ENCODE results near the gene CD82.
A peak's percentile ranks its signal among the peaks of the same experiment; 100 is the strongest.

CD82 gene, protein sequence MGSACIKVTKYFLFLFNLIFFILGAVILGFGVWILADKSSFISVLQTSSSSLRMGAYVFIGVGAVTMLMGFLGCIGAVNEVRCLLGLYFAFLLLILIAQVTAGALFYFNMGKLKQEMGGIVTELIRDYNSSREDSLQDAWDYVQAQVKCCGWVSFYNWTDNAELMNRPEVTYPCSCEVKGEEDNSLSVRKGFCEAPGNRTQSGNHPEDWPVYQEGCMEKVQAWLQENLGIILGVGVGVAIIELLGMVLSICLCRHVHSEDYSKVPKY
- total RNA-seq, result 44.4 to 60.1 reads per million in 2 donors

- DNase-seq, result peak; percentile 97
Observed at GRCh38 chr11:44565211-44565952, at the start of gene CD82. Gene CD82 (plus strand): TSS chr11:44565663. CDS start chr11:44594663, 29,000 bp downstream.

- no peak for DNase-seq
Observed at GRCh38 chr11:44516688-44517507, 48.6 kb upstream of the CD82 start.

DNA sequence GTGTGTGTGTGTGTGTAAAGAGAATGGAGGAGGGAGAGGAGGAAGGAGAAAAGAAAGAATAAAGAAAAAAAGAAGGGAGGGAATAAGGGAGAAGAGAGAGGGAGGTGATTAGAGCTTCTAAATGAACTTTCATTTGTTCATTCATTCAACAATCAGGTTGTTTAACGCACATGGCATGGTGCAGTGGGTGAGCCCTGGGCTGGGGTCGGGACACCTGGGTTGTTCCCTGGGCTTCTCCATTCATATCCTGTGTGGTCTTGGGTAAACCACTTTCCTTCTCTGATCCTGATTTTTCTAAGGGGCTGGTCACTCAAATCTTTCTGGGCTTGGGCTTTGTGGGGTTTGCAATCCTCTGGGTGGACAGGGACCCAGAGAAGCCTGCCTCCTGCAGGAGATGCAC is 47.9 kb upstream of the CD82 start:
- DNase-seq, result no peak

GRCh38 chr11:44518968-44519550 is 46.4 kb upstream of the CD82 start:
- no peak for DNase-seq

- DNase-seq, result no peak
Observed at GRCh38 chr11:44519989-44520737, 45.3 kb upstream of the CD82 start.

DNA sequence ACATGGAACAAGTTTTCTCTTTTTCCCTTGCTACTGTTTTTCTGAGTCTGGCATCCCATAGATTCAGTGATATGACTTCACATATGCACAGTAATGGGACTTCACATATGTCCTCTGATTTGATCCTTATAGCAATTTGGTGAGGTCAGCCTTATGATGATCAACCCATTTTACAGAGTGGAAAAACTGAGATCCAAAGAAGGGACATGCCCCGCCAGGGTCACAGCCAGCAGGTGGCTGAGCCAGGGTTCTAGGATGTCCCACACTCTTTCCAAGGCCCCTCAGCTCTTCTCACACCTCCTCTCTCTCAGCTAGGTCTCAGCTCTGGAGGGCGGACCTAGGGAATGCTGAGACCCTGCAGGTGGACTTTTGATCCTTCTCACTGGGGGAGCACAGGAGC is 44.3 kb upstream of the CD82 start:
- DNase-seq, result no peak

- DNase-seq, result no peak
Observed at GRCh38 chr11:44522294-44522693, 43.2 kb upstream of the CD82 start.

DNA sequence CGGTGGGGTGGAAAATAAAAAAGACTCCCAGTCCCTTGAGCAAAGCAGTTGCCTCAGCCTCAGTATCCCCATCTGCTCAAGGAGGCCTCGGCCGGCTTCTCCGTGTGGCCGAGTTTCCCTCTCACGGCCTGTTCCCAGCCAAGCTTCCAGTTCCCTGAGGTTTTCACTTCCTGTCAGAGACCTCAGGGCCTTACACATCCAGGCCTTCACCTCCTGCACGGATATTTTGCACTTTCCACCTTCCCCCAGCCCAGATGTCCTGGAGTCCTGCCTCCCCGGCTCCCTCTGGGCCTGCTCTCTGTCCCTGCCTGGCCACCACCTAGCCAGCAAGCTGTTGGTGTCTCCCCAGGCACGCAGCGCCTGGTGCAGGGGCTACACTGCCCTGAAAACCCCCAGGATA is 41.1 kb upstream of the CD82 start:
- no peak for DNase-seq

DNA sequence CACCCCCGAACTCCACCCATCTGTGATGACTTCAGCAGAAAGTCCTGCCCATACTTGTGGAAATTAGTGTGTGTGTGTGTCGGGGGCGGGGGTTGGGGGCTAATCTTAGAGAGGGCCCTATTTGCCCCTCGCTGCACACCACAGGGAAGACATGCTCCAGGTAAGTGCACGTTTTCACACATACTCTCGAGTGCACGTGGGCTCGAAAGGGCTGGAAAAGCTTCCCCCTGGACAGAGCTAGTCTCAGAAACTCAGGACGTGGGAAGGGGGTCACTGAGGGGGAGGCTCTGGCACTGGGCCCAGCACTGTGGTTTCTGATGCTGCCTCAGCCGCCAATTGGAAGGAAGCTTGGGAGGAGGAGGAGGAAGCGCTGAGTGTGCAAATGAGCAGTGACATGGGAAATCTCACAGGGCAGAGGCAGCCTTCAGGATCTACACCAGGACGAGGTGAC is 40.7 kb upstream of the CD82 start:
- no peak for DNase-seq

DNA sequence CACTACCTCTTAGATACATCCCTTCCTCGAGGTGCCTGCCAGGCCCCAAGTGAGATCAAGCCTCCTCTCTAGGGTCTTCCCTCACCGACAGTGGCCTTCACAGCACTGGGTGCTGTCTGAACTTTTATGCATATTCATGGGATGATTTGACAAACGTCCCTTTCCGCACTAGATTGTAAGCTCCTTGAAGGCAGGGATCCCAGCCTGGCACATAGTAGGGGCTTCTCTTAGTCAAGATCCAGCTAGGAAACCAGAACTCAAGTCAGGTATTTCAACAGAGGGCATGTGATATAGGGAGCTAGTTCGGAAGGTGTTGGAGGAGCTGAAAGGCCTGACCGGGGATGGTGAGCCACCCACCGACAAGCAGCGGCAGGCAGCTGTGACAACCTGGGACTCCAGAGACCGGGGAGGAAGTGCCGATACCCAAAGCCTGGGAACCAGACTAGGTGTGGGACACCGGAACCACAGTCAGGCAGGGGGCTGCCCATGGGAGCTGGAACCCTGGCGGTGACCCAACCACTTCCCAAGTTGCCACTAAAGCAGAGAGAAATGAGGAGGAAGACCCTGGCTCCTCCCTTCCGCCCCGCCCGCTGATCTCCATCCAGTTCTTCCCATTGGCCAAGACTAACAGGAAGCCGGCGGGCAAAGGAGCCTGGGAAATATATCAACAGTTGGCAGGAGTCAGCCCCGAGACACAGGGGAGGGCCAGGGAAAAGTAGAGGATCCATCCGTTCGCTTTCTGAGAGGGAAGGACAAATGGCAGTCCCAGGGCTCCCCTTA is 39.8 kb upstream of the CD82 start:
- DNase-seq, result no peak

DNA sequence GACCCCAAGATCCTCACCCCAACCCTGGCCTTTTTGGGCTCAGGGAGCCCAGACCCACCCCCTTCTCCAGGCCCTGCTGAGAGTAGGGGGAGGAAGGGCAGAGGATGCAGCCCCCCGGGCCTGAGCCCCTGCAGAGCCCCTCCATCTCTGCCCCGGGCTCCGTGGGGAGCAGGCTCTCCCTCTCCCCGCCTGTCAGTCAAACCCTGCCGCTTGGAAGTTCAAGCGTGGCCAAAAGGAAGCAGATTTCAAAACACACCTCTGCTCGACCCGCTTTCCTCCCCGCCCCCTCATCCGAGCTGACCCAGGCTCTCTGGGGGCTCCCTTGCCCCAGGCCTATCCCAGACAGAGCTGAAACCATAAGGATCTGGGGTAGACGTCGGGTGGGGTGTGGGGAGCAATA is 39.0 kb upstream of the CD82 start:
- no peak for DNase-seq

DNA sequence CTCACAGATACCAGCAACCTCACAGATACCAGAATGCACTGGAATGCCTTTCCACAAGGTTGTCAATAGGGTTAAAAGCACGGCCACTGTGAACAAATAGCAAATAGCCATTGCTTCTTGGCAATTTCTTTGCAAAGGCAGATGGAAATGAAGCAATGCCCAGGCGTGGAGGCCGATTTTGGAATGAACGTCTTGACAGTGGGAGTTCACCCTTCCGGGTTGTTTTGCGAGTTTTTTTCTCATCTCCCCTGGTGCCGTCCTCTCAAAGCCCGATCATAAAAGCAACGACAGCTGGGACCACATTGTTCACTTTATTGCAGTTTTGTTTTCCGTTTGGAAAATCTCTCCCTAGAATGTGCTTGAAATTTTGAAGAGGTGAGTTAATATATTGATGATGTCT is 38.0 kb upstream of the CD82 start:
- no peak for DNase-seq

DNA sequence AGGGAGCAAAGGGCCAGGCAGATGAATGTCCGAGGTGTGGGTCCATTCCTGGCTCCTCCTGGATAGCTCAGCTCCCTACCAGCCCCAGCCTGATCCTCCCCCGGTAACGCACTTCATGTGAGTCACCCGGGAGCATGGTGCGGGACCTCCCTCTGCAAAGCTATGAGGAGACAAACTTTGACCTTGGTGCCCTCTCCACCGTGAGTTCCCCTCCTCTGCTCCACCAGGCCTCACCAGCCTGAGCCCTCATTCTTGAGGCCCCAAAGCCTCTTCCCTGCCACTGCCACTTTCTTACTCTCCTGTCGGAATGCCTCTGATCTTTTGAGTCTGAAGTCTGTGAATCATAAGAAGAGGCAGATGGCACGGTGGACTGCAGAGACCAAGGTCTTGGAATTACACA is 37.4 kb upstream of the CD82 start:
- DNase-seq, result no peak

- no peak for DNase-seq
Observed at GRCh38 chr11:44528581-44528980, 36.9 kb upstream of the CD82 start.

- no peak for DNase-seq
Observed at GRCh38 chr11:44529895-44530412, 35.5 kb upstream of the CD82 start.

DNA sequence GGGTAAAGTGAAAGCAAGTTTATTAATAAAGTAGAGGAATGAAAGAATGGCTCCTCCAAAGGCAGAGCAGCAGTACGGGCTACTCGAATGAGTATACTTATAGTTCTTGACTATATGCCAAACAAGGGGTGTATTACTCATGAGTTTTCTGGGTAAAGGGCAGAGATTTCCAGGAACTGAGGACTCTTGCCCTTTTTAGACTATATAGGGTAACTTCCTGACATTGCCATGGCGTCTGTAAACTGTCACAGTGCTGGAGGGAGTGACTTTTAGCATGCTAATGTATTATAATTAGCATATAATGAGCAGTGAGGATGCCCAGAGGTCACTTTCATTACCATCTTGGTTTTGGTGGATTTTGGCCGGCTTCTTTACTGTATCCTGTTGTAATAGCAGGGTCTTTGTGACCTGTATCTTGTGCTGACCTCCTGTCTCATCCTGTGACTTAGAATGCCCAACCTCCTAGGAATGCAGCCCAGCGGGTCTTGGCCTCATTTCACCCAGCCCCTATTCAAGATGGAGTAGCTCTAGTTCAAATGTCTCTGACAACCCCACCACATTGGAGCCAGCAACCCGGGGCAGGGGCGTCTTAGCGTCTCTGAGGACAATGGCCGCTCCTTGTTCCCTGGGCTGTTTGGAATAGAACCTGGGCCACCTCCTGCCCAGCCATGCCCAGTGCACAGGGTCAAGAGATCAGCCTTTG is 34.9 kb upstream of the CD82 start:
- DNase-seq, result no peak

DNA sequence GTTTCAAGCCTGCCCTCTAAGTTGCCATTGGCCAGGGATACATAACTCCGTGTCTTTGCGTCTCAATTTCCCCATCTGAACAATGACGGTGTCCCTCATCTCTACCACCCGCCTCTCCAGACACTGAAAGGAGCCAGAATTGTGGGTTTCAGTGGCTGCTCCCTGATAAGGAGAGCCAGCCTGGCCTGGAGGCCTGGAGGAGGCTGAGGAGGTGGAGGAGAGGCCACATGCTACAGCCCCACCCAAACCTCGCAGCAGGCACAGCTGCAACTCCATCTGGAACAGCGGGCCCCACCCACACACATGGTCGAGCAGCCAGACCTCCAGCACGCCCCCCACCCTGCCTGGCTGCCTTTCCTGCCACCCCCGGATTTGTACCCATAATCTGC is 34.4 kb upstream of the CD82 start:
- DNase-seq, result no peak

- DNase-seq, result no peak
Observed at GRCh38 chr11:44531636-44532035, 33.8 kb upstream of the CD82 start.

GRCh38 chr11:44532809-44533208 is 32.7 kb upstream of the CD82 start:
- DNase-seq, result no peak

DNA sequence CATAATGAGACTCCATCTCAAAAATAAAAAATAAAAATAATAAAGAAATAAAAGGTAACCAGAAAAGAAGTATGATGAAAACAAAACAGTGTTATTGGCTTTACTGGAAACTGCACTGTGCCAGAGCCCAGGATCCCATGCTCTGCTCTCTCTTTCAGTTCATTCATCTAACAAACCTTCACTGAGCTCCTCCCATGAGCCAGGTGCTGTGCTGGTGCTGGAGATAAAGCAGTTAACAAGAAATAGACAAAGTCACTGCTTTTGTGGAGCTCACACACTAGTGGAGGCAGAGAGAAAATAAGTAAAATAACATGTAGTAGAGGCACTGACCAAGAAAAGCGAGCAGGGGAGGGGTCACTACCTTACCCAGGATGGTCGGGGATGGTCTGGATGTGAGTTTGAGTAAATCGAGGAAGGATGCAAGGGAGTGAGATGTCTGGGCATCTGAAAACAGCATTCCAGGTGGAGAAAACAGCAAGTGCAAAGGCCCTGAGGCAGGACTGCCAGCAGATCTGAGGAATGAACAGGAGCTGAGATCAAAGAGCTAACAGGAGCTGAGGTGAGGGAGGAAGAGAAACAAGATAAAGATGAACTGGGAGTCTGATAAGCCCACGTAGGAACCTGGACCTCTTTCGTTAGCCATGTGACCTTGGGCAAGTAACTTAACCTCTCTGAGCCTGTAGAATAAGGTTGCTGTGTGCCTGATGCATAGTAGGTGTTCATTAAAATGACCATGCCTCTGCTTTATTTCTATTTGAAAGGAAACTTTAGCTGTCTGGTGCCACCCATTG is 31.3 kb upstream of the CD82 start:
- no peak for DNase-seq
